ENCODE results near the gene EPB41L2. TPM values are rescaled to one million over a fixed set of nuclear protein-coding genes. Genes with fewer than 3 reads are reported as not detected.
A peak's percentile ranks its signal among the peaks of the same experiment; 100 is the strongest.
"Not testable (repeated sequence)": the region's sequence is repeated elsewhere in the genome, so short reads cannot be mapped to it uniquely, and the experiment has no call there.

The EPB41L2 gene
- total RNA-seq, 4 donors from 2014 or later, result 45.3 to 102 (median 61.9) TPM

- H3K4me1 ChIP-seq, result peaks cover 0 to 10% (median 0%) of the 10 kb centered on the region in 4 donors
- in situ Hi-C loops (cut with MboI; ENCODE audit: low pct_ligation_motif_present in 1 of 4, low pct_unique_long_range_greater_than_20kb in 1 of 4, low sequenced_read_pairs in 3 of 4) (no loop called here), intact Hi-C loops (cut with DNase I; ENCODE audit: low total_unique reads) (no loop called here)
- WGBS, 2 donors (ENCODE audit: low coverage in 1 of 2), result 84 to 90% methylated on average over 2 to 4 of the region's 4 CpGs
- no peaks in the 10 kb centered on the region for H3K36me3 ChIP-seq
- H3K9me3 ChIP-seq, result peaks cover 0 to 6% of the 10 kb centered on the region in 2 donors
- H3K4me3 ChIP-seq, result no peak overlapping the region
- TF ChIP-seq CTCF (IDR thresholded peaks at IDR 0.05) (no peak), EP300 (IDR thresholded peaks at IDR 0.05; ENCODE audit: low read depth) (no peak), POLR2A (IDR thresholded peaks at IDR 0.05) (no peak), POLR2AphosphoS5 (IDR thresholded peaks at IDR 0.05) (no peak)
- no peaks in the 10 kb centered on the region for H3K27me3 ChIP-seq
- H3K27ac ChIP-seq, result no peak overlapping the region
- DNase-seq, result no peak
Observed at GRCh38 chr6:131103296-131103695, 40.3 kb upstream of the EPB41L2 start.

- H3K9me3 ChIP-seq, result peaks cover 0 to 6% of the 10 kb centered on the region in 2 donors
- 25 to 31% methylated on average over 5 of the region's 5 CpGs for WGBS, 2 donors (ENCODE audit: low coverage in 1 of 2)
- H3K4me3 ChIP-seq, result no peak overlapping the region
- H3K4me1 ChIP-seq, result peaks cover 0 to 10% (median 0%) of the 10 kb centered on the region in 4 donors
- H3K27ac ChIP-seq, result no peak overlapping the region
- in situ Hi-C loops (cut with MboI; ENCODE audit: low pct_ligation_motif_present in 1 of 4, low pct_unique_long_range_greater_than_20kb in 1 of 4, low sequenced_read_pairs in 3 of 4) (no loop called here), intact Hi-C loops (cut with DNase I; ENCODE audit: low total_unique reads) (no loop called here)
- TF ChIP-seq POLR2A (IDR thresholded peaks at IDR 0.05), result no peak
- peak in 1 of 3 donors; percentile 49 for TF ChIP-seq POLR2AphosphoS5 (IDR thresholded peaks at IDR 0.05)
- H3K27me3 ChIP-seq, result no peaks in the 10 kb centered on the region
- no peak for DNase-seq
- H3K36me3 ChIP-seq, result no peaks in the 10 kb centered on the region
Observed at GRCh38 chr6:131101911-131102680, 39.1 kb upstream of the EPB41L2 start.

- H3K4me3 ChIP-seq, result no peak overlapping the region
- in situ Hi-C loops (cut with MboI; ENCODE audit: low pct_ligation_motif_present in 1 of 4, low pct_unique_long_range_greater_than_20kb in 1 of 4, low sequenced_read_pairs in 3 of 4) (no loop called here), intact Hi-C loops (cut with DNase I; ENCODE audit: low total_unique reads) (no loop called here)
- peaks cover 6% of the 10 kb centered on the region in 2 donors for H3K9me3 ChIP-seq
- no peaks in the 10 kb centered on the region for H3K36me3 ChIP-seq
- H3K27ac ChIP-seq, result no peak overlapping the region
- TF ChIP-seq EP300 (IDR thresholded peaks at IDR 0.05; ENCODE audit: low read depth) (no peak), POLR2A (IDR thresholded peaks at IDR 0.05) (no peak), CTCF (IDR thresholded peaks at IDR 0.05) (no peak), POLR2AphosphoS5 (IDR thresholded peaks at IDR 0.05) (no peak)
- no peak for DNase-seq
- H3K4me1 ChIP-seq, result peaks cover 0 to 1% (median 0%) of the 10 kb centered on the region in 4 donors
- WGBS, 2 donors (ENCODE audit: low coverage in 1 of 2), result 83% methylated on average over 3 of the region's 3 CpGs; no CpG with 5 or more reads in 1 of the 2 donors
- H3K27me3 ChIP-seq, result no peaks in the 10 kb centered on the region
Observed at GRCh38 chr6:131096786-131097185, 33.7 kb upstream of the EPB41L2 start.

GRCh38 chr6:131093334-131093733 is 30.3 kb upstream of the EPB41L2 start:
- no peak for DNase-seq
- intact Hi-C loops (cut with DNase I; ENCODE audit: low total_unique reads), result no loop called here
- 80 to 91% methylated on average over 1 of the region's 1 CpG for WGBS, 2 donors (ENCODE audit: low coverage in 1 of 2)
- TF ChIP-seq CTCF (IDR thresholded peaks at IDR 0.05) (no peak), EP300 (IDR thresholded peaks at IDR 0.05; ENCODE audit: low read depth) (no peak), POLR2AphosphoS5 (IDR thresholded peaks at IDR 0.05) (no peak), POLR2A (IDR thresholded peaks at IDR 0.05) (no peak)
- Histone ChIP-seq H3K36me3 (no peaks in the 10 kb centered on the region), H3K4me1 (no peaks in the 10 kb centered on the region), H3K27me3 (no peaks in the 10 kb centered on the region), H3K9me3 (peaks cover 0 to 6% of the 10 kb centered on the region in 2 donors), H3K4me3 (no peak overlapping the region), H3K27ac (no peak overlapping the region)
- in situ Hi-C loops (cut with MboI; ENCODE audit: low pct_ligation_motif_present in 1 of 4, low pct_unique_long_range_greater_than_20kb in 1 of 4, low sequenced_read_pairs in 3 of 4), result no loop called here

GRCh38 chr6:131091944-131092343 is 28.9 kb upstream of the EPB41L2 start:
- H3K27ac ChIP-seq; H3K4me3 ChIP-seq; DNase-seq; H3K9me3 ChIP-seq; H3K4me1 ChIP-seq; H3K36me3 ChIP-seq; H3K27me3 ChIP-seq; intact Hi-C loops (cut with DNase I; ENCODE audit: low total_unique reads); in situ Hi-C loops (cut with MboI; ENCODE audit: low pct_ligation_motif_present in 1 of 4, low pct_unique_long_range_greater_than_20kb in 1 of 4, low sequenced_read_pairs in 3 of 4): not testable (repeated sequence)
- 83 to 100% methylated on average over 3 to 7 of the region's 7 CpGs for WGBS, 2 donors (ENCODE audit: low coverage in 1 of 2)

GRCh38 chr6:131090339-131090738 is 27.3 kb upstream of the EPB41L2 start:
- 75 to 82% methylated on average over 3 of the region's 3 CpGs for WGBS, 2 donors (ENCODE audit: low coverage in 1 of 2)
- DNase-seq; H3K27ac ChIP-seq; intact Hi-C loops (cut with DNase I; ENCODE audit: low total_unique reads); in situ Hi-C loops (cut with MboI; ENCODE audit: low pct_ligation_motif_present in 1 of 4, low pct_unique_long_range_greater_than_20kb in 1 of 4, low sequenced_read_pairs in 3 of 4); H3K4me3 ChIP-seq; H3K4me1 ChIP-seq; H3K27me3 ChIP-seq; H3K36me3 ChIP-seq; H3K9me3 ChIP-seq: not testable (repeated sequence)
